Skin of body (tissue), 2 donors: ENCODE data around the gene B4GALT5. TPM values are rescaled to one million over a fixed set of nuclear protein-coding genes. Genes with fewer than 3 reads are reported as not detected.
"Not testable (repeated sequence)": the region's sequence is repeated elsewhere in the genome, so short reads cannot be mapped to it uniquely, and the experiment has no call there.

ENCODE experiments used
- DNase-seq: peaks from one replicate; lab custom pipeline; 2025; lab: John Stamatoyannopoulos, UW
- total RNA-seq: library from RNA; depleted of rRNA; stranded (reverse); fragments of >200 nt; gene quantifications from one replicate; pipeline ENCODE4 v1.2.3, GENCODE V29; 2014

The B4GALT5 gene
- total RNA-seq, 1 donor from 2014 or later, result 16.2 TPM

DNA sequence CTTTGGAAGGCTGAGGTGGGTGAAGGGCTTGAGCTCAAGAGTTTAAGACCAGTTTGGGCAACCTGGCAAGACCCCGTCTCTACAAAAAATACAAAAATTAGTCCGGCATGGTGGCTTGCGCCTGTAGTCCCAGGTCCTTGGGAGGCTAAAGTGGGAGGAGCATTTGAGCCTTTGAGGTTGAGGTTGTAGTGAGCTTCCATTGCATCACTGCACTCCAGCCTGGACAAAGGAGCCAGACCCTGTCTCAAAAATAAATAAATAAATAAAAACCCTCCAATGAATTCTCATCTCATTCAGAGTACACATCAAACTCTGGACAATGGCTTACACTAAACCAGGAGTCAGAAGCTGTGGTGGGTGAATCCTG is 31.8 kb downstream of the B4GALT5 start:
- DNase-seq, result no peak

DNA sequence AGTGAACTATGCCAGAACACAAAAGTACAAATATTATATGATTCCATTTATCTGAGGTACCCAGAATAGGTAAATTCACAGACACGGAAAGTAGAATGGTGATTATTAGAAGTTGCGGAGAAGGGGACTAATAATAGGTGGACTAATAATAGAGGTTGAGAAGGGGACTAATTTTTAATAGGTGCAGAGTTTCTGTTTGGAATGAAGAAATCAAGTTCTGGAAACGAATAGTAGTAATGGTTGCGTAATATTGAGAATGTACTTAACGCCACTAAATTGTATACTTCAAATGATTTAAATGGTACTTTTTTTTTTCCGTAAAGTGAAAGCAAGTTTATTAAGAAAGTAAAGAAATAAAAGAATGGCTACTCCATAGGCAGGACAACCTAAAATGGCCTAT is 33.2 kb downstream of the B4GALT5 start:
- DNase-seq, result no peak

DNA sequence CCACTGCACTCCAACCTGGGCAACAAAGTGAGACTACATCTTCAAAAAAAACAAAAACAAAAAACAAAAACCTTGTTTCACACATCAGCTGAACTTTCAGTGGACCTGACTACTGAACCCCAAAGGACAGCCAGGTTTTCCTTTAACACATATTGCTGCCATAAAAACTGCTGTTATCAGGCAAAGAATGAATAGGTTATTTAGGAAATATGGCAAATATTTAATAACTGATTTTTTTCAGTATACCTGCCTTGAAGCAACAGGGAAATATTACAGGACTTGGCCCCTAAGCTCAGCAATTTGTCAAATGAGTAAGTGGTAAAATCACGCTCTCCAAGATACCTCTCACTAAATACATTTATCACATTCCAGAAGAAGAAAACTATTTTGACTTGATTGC is 34.0 kb downstream of the B4GALT5 start:
- no peak for DNase-seq

DNA sequence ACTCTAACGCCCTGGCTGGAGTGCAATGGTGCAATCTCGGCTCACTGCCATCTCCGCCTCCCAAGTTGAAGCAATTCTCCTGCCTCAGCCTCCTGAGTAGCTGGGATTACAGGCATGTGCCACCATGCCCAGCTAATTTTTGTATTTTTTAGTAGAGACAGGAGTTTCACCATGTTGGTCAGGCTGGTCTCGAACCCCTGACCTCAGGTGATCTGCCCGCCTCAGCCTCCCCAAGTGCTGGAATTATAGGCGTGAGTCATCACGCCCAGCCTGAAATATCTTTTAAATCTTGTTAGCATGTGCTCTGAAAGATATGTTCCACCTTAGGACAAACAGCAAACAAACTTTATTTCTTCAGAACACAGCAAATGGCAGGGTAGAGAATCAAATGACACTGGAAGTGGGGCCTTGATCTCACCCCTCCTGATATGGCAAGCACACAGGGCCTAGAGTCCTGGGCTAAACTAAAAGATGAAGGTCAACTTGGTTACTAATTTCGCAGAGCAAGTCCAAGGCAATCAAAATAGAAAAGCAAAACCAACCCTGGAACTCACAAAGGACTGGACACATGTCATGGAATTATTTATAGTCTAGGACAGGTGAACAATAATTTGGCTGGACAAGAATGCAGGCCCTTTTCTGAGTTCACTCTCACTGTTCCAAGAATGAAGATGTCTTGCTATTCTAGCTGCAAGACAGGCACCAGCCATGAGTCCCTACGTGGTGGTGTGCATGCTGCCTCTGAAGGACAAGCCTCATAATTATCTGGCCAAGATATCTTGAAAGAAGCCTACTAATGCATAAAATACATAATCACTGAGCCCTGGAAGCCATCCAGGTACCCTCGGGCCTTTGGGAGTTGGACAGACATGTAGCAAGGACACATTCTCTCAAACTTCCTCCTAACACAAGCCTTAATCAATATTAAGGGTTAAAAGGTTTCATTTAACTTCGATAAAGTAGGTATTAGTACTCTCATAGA is 35.6 kb downstream of the B4GALT5 start:
- no peak for DNase-seq

DNA sequence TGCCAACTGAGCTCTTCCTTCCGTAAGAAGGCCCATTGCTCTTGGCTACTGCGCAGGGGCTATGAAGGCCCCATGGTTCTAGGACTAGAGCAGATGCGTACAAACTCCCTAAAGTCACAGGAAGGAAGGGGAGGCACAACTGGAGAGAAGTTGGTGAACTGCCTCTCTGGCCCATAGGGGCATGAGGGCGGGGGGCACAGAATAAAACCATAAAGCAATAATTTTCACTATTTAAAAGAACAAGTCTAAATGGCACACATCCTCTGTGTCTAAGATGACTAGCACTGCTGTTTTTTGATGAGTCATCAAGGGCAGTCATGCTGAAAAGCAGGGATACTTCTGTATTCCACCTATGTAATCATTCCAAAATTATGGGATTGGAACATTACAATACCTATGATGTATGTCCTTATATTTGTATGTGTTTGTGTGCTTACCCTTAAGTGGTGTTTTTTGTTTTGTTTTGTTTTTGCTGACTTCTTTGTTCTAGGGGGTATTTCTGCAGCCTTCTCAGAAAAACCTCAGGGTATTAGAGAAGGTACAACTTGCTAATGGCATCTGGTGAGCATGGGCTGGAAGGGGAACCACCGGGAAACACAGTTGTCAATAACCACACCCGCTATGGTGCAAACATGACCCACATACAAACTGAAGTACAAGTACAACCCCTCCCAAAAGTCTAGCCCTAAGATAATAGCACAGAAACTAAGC is 36.9 kb downstream of the B4GALT5 start:
- DNase-seq, result no peak

DNA sequence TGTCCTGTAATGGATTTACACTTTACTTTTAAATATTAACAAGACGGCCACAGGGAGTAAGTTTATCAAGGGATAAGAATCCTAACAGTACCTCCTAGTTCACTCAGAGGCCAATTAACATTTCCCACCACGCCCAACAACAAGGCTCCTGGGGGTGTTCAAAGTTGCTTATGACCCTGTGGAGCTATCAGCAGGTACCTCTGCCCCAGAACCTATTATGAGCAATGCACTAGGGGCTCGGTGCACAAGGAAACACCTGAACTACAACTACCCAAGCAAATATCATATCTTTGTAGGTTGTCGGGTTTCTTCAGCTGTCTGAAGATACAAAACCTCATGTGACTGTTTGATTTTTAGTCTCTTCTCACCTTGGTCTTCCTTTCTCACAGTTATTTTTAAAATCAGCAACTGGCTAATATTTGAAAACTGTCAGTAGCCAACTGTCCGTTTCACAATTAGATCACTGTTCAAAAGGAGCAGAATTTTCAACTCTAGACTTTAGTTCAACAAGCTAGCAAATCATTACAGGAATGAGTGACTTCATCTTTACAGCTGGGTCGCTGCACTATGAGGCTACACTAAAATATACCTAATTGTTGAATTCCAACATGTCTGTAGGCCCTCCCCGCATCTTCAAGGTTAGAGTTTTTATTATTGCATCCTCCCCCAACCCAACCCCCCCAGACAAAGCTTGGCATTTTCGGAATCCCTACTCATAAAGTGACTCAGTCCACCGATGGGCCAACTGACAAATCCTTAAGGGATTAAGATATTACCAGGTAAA is 38.1 kb downstream of the B4GALT5 start:
- no peak for DNase-seq

DNA sequence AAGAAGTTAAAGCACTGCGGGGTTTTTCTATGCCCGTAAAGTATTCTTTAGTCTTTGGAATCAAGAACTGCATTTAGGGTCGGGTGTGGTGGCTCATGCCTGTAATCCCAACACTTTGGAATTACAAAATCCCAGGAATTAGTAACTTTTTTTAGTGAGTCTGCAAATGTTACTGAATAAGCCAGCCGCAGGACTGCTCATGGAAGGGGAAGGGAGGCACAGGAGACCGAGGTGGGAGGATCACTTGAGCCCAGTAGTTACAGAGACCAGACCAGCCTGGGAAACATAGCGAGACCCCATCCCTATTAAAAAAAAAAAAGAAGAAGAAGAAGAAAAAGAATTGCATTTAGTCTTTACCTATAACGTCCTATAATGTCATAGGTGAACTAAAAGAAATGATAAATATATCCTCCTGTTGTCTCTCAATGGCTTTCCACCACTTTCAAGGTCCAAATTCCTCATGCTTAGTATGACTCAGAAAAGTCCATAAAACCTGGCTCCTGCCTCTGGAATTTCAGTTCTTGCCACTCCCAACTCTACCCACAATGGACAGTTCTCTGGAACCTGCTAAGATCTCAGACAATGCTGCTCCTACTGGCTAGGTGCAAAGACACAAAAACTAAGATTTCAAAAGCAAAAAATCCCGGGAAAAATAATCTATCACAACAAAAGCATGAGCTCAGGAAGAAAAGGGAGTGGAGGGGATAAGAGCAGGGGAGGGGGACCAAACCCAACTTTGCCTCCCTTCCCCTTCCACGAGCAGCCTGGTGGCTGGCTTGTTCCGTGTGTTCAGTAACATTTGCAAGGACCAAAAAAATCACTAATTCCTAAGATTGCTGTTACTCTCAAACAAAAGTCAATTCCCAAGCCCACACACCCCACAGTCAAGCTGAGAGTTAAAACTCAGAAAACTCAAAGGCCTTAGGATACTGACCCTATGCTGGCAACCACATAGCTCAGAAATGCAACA is 39.0 kb downstream of the B4GALT5 start:
- no peak for DNase-seq

DNA sequence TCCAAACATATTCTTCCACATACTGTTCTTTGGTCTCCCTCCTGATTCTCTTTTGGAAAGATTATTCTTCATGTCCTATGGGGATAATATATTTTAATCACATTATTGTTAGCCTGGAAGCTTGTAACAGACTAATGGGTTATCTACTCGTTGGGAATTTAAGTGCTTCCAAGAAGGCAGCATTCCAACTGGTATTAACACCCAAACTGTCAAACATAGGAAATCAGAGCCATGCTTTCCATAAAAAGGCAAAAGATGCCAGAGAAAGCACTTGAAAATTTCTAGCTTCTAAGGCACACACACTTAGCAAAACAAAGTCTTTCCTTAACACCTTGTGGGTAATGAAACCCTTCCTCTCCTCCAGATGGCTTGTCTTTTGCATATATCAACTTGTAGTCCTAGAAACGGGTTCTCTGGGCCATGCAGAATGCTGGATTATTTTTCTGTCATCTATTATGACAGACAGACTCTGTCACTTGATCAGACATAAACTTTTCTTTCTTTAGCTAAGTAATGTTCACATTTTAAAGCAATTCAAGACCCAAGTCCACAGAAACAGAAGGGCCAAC is 41.5 kb downstream of the B4GALT5 start:
- DNase-seq, result no peak

DNA sequence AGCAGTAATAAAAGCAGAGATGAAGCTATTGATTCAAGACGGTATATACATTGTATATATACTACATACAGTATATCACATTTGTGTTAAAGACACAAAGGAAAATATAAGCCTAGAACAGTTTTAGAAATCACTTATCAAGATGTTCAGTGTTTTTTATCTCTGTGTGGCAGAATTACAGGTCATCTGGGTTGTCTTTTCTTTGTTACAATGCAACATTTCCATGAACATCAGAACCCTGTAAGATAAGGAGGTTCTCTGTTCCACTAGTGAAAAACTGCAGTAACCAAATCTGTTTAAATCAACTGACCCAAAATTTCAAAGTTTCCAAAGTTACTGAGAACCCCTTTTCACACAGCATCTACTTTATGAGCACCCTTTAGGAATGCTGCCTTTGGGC is 42.2 kb downstream of the B4GALT5 start:
- DNase-seq, result no peak

DNA sequence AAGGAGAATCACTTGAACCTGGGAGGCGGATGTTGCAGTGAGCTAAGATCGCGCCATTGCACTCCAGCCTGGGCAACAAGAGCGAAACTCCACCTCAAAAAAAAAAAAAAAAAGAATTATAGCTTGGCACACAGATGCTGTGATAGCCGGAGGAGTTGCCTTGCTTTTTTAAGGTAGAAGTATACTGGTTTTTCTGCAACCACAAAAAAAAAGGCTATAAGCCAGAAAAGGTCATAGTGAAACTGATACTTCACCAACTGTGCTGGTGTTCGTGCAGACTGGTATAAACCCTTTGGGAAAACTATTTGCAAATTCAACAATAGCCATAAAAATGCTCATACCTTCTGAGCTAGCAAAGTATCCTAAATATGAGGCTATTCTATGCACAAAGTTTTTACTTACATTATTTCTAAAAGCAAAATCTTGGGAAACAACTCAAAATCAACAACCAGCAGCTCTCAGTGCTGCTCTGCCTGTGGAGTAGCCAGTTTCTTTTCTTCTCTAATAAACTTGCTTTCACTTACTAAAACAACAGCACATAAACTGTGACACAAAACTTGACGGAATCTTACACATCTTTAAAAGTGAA is 44.0 kb downstream of the B4GALT5 start:
- no peak for DNase-seq

DNA sequence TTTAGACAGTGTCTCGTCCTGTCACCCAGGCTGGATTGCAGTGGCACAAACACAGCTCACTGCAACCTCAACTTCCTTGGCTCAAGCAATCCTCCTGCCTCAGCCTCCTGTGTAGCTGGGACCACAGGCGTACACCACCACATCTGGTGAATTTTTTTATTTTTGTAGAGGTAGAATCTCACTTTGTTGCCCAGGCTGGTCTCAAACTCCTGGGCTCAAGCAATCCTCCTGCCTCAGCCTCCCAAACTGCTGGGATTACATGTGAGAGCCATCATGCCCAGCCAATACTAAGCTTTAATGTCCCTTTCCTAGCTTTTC is 44.8 kb downstream of the B4GALT5 start:
- not testable (repeated sequence) for DNase-seq

DNA sequence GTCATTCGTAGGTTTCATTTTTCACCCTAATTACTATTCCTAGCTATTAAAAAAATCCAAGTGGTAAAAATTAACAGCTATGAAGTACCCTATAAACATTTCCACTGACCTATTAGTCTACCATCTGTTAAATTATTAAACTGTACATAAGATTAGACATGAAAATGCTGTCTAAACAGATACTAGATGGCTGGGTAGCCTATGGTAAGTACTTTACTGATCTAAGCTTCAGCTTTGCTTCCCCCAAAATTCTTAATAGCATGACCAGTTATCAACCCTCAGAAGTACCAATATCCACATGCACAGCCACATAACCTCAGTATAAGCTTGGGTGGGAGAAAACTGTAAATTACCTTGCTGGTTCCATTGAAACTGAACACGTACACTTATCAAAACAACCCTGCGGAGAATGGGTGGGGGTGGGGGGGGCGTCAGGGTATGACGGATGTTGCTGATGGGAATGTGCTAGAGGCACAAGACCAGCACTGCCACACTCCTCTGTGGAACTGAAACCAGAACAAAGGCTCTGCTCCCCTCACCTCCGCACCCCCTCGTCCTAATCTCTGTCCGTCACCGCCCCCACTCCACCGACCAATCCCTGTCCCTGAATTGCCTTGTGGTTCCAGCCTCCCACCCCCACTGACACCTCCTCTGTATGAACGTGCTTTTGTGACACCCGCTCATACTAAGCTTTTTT is 45.3 kb downstream of the B4GALT5 start:
- no peak for DNase-seq

DNA sequence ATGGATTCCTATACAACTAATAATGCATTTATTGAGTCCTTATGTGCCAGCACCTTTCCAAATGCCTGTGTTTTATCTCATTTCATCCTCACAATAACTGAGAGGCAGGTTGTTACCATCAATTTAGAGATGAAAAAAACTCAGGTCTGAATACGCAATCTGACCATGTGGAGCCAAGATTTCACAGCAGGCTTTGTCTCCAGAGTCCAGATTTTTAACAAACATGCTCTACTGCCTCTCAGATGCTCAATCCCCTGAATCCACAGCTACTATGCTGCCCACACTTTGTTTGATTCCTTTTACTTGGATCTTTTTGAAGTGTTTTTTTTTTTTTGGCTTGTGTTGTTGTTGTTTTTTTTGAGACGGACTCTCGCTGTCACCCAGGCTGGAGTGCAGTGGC is 46.8 kb downstream of the B4GALT5 start:
- no peak for DNase-seq

DNA sequence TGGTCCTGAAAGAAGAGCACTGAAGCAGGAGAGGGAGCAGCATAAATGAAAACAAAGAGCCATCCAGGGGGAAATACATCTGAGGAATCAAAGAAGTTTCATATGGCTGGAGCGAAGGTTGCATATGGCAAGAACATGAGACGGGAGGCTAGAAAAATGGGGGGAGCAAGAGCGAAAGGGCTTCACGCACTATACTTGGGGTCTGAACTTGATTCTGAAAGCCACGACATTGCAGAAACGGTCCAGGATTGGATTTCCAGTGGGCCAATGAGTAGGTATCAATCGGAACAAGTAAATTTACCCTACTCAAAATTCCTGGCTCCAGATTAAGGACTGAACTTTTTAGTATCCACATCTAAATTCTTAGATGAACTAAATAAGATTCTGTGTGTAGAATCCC is 47.9 kb downstream of the B4GALT5 start:
- no peak for DNase-seq

DNA sequence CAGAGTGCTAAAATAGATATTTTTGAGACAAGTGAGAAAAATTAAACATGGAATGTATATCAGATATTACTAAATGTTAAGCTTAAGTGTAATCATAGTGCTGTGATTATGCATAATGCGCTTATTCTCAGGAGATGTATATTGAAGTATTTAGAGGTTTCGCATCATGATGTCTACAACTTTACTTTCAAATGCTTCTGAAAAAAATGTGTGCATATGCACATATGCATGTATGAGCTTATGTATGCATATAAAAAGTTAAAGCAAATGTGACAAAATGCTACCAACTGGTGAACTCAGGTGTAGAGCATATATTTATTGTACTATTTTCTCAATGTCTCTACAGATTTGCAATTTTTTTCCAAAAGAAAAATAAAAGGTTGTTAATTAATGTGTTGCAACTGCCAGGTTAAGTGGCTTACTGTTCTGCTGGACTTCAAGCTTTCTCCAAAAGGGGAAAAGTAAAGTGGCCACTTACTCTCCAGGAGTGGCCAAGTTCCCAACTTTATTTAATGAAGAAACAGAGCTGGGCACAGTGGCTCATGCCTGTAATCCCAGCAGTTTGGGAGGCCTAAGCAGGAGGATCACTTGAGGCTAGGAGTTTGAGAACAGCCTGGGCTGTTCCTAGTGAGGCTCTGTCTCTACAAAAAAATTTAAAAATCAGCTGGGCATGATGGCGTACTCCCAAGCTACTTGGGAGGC is 48.9 kb downstream of the B4GALT5 start:
- DNase-seq, result no peak

DNA sequence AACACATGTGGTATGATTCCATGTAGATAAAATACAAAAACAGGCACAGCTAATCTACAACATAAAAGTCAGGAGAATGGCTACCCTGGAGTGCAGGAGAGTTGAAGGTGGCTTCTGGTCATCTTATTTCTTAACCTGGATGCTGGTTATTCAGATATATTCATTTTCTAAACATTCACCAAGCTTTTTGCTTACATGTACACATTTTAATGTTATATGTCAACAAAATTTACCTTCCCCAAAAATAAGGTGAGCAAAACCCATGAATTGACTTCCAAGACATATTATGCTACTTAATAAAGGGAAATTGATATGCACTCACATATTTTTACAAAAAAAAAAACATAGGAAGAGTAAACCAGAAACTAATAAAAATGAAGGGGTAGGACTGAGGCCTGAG is 50.6 kb downstream of the B4GALT5 start:
- DNase-seq, result no peak

DNA sequence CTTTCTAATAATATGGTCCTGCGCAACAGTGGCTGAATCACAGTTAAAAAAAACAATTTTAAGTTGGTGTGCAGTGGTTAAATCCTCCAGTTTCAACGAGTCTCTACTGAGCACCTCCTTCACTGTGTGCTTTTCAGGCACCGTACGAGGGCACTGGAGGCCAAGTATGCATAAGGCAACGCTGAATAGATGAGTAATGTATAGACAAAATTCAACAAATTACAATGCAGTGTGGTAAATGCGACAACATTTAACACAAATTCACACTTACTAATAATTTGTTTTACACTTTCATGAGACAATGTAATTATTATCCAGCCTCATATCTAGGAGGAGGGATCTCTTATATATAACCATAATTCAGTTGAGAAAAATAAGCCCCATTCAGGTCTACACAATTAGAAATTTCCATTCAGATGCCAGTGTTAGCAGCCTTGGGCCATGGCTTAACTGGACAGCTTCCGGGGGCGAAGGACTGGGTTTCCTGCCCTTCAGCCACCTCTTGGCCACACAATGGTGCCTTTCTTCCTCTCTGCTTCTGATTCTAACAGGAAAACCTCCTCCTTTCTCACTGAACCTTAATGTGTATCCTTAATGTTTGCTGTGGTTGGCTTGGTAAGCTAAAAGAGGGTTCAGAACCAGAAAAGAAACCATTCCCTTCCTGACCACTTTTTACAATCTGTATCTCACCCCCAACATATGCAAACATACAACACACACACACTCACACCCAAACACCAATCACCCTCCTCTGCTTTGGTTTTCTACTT is 51.9 kb downstream of the B4GALT5 start:
- no peak for DNase-seq

DNA sequence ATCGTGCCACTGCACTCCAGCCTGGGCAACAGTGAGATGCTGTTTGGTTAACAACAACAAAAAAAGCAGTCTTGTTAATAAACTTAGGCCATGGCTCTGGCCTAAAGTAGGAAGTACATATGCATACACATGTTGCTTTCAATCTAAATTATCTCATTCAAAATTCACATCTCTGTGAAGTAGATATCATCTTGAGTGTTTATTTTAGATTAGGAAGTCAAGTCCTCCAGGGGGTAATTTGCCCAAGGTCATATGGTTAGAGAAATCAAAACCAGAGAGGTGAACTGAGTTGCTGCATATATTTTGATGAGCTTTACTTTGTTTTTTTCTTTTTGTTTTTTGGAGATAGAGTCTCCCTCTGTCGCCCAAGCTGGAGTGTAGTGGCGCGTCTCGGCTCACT is 52.8 kb downstream of the B4GALT5 start:
- DNase-seq, result no peak
